D721Med (cell line): ENCODE results near the gene CADM4.

ENCODE experiments used
- DNase-seq: peaks from one replicate; pipeline ENCODE4 v3.0.0; 2011; ENCODE audit warnings: low spot score; ENCODE audit not compliant: insufficient read length
- FAIRE-seq: peaks from 2 replicates; lab custom pipeline; 2011; peaks lifted over from hg19 to GRCh38; lab: Jason Lieb, UNC
- CTCF ChIP-seq: IDR thresholded peaks from 2 replicates; pipeline ENCODE4 v1.5.1; 2012; ENCODE audit warnings: mild to moderate bottlenecking, control low read depth; ENCODE audit not compliant: insufficient read depth; ENCODE audit errors: missing control alignments

Gene CADM4

DNA sequence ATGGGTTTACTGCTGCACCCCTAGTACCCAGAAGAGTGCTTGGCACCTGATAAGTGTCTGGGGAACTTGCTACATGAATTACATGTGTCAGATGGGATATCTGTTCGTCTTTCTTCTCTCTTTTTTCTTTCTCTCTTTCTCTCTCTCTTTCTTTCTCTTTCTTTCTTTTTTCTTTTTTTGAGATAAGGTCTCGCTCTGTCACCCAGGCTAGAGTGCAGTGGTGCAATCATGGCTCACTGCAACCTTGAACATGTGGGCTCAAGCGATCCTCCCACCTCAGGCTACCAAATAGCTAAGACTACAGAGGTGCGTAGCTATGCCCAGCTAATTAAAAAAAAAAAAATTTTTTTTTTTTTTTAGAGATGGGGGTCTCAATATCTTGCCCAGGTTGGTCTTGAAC lies 6.1 kb downstream of the CADM4 start:
- DNase-seq (no peak), FAIRE-seq (no peak)
- TF ChIP-seq CTCF = no peak

DNA sequence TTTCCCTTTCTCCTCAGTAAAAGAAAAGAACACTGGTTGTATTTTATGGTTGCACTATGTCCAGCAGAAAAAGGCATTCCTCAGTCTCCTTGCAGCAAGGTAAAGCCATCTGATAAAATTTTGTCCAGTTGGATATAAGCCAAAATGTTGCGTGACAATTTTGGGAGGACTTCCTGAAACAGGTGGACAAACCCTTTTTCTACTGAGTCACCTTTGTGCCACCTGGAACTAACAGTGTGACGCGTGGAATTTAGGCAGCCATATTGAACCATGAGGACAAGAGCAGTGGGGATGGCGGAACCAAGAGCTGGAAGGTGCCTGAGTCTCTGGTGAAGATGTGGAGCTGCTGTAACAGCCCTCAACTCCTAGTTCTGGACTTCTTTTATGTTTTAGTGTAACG lies 8.2 kb downstream of the CADM4 start:
- FAIRE-seq (no peak), DNase-seq (no peak)
- TF ChIP-seq CTCF = no peak

GRCh38 chr19:43628646-43629326 lies 10.9 kb downstream of the CADM4 start:
- DNase-seq (no peak), FAIRE-seq (no peak)
- no peak for TF ChIP-seq CTCF

GRCh38 chr19:43626838-43627237 lies 12.8 kb downstream of the CADM4 start:
- no peak for TF ChIP-seq CTCF
- DNase-seq = no peak
- FAIRE-seq = no peak

DNA sequence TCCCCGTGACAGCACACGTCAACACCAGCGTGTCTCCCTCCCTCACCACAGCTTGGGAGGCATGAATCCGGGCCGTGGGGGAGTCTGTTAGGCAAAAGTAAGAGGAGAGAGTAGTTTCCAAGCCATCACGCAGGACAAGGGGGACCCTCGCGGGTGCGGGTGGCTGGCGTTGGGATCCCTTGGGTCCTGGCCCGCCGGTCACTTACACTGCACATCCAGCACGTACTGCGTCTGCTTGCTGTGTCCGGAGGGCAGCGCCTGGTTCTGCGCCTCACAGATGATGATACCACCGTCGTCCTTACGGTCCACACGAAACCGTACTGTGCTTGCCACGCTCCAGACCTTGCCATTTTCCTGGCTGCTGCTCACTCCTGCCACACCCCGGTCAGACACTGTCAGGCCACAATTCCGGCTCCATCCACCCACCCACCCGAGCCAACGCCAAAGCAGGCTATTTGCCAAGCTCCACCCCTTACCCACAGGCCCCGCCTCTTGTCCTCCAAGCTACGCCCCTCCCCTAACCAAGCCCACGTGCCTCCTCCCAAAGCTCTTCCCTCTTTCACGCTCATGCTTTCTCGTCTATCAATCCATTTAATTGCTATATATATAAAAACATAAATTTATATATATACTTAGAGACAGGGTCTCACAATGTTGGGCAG lies 13.6 kb downstream of the CADM4 start:
- FAIRE-seq = no peak
- TF ChIP-seq CTCF = no peak
- no peak for DNase-seq

- DNase-seq (no peak), FAIRE-seq (no peak)
- TF ChIP-seq CTCF = no peak
These were observed 14.7 kb downstream of the CADM4 start for GRCh38 chr19:43624933-43625332.
